Peyer's patch (tissue), 4 donors: Measurements from ENCODE around the gene THUMPD2. TPM values are rescaled to one million over a fixed set of nuclear protein-coding genes. Genes with fewer than 3 reads are reported as not detected.

Experiments
- DNase-seq, 3 donors: peaks; one replicate each; pipeline ENCODE4 v3.0.0-alpha.2; 2017 to 2019
- H3K27ac ChIP-seq, 4 donors: fragments of 200-600 bp; sonication (generic); one replicate each; pipeline ENCODE4 v1.5.1; 2016 to 2019
- H3K27me3 ChIP-seq, 2 donors: fragments of 200-600 bp; sonication (generic); one replicate each; pipeline ENCODE4 v1.5.1; 2019
- H3K36me3 ChIP-seq, 3 donors: fragments of 200-600 bp; sonication (generic); one replicate each; pipeline ENCODE4 v1.5.1; 2016 to 2019
- H3K4me1 ChIP-seq, 4 donors: fragments of 200-600 bp; sonication (generic); one replicate each; pipeline ENCODE4 v1.5.1; 2016 to 2019
- H3K4me3 ChIP-seq, 4 donors: fragments of 200-600 bp; sonication (generic); 1 replicate in 3 of 4; 2 replicates in 1 of 4; pipeline ENCODE4 v1.5.1; 2016 to 2019; ENCODE audit warnings: mild to moderate bottlenecking in 1 of 4
- H3K9me3 ChIP-seq, 4 donors: fragments of 200-600 bp; sonication (generic); one replicate each; pipeline ENCODE4 v1.5.1; 2016 to 2019; ENCODE audit warnings: mild to moderate bottlenecking in 1 of 4
- CTCF ChIP-seq, 6 experiments: fragments of 450-650 bp in 4 of 6; fragments of 200-600 bp in 2 of 6; sonication (generic) in 1 of 6; IDR thresholded peaks; one replicate each; pipeline ENCODE4 v1.5.1; 2017 to 2019; ENCODE audit warnings: antibody characterized with exemption in 6 of 6, mild to moderate bottlenecking in 3 of 6, moderate library complexity in 1 of 6
- POLR2A ChIP-seq, 2 donors: fragments of 450-650 bp; IDR thresholded peaks; one replicate each; pipeline ENCODE4 v1.5.1; 2017; ENCODE audit warnings: antibody characterized with exemption in 2 of 2, mild to moderate bottlenecking in 2 of 2, moderate library complexity in 2 of 2
- total RNA-seq, 4 donors: library from RNA; depleted of rRNA; stranded (reverse); fragments of >200 nt; gene quantifications; one replicate each; pipeline ENCODE4 v1.1.0, GENCODE V29; 2016

The THUMPD2 gene
- total RNA-seq, 4 donors from 2014 or later = 14.2 to 19.8 (median 16.0) TPM

- no peak overlapping the region for H3K27ac ChIP-seq
- no peaks in the 10 kb centered on the region for H3K27me3 ChIP-seq
- H3K36me3 ChIP-seq = peaks cover 0 to 50% (median 7%) of the 10 kb centered on the region in 3 donors
- no peak overlapping the region for H3K4me3 ChIP-seq
- TF ChIP-seq CTCF (IDR thresholded peaks at IDR 0.05) (no peak), POLR2A (IDR thresholded peaks at IDR 0.05) (no peak)
- no peak for DNase-seq
- no peaks in the 10 kb centered on the region for H3K4me1 ChIP-seq
- no peaks in the 10 kb centered on the region for H3K9me3 ChIP-seq
These were observed 42.4 kb downstream of the THUMPD2 start for GRCh38 chr2:39736640-39737039.

GRCh38 chr2:39735648-39736047, 43.4 kb downstream of the THUMPD2 start:
- no peak overlapping the region for H3K27ac ChIP-seq
- H3K36me3 ChIP-seq = peaks cover 0 to 40% (median 7%) of the 10 kb centered on the region in 3 donors
- H3K27me3 ChIP-seq = no peaks in the 10 kb centered on the region
- no peaks in the 10 kb centered on the region for H3K4me1 ChIP-seq
- DNase-seq = no peak
- no peak overlapping the region for H3K4me3 ChIP-seq
- H3K9me3 ChIP-seq = no peaks in the 10 kb centered on the region
- TF ChIP-seq POLR2A (IDR thresholded peaks at IDR 0.05) (no peak), CTCF (IDR thresholded peaks at IDR 0.05) (no peak)

GRCh38 chr2:39734445-39734844, 44.6 kb downstream of the THUMPD2 start:
- DNase-seq = no peak
- Histone ChIP-seq H3K4me1 (no peaks in the 10 kb centered on the region), H3K36me3 (peaks cover 0 to 28% (median 7%) of the 10 kb centered on the region in 3 donors), H3K4me3 (no peak overlapping the region), H3K27ac (no peak overlapping the region), H3K9me3 (no peaks in the 10 kb centered on the region), H3K27me3 (no peaks in the 10 kb centered on the region)
- TF ChIP-seq CTCF (IDR thresholded peaks at IDR 0.05) (no peak), POLR2A (IDR thresholded peaks at IDR 0.05) (no peak)

GRCh38 chr2:39733070-39733674, 45.9 kb downstream of the THUMPD2 start:
- DNase-seq = no peak
- Histone ChIP-seq H3K36me3 (peaks cover 0 to 22% (median 7%) of the 10 kb centered on the region in 3 donors), H3K27me3 (no peaks in the 10 kb centered on the region), H3K4me3 (no peak overlapping the region), H3K4me1 (no peaks in the 10 kb centered on the region), H3K9me3 (no peaks in the 10 kb centered on the region), H3K27ac (no peak overlapping the region)
- no peak for TF ChIP-seq POLR2A (IDR thresholded peaks at IDR 0.05)
- TF ChIP-seq CTCF (IDR thresholded peaks at IDR 0.05) = no peak

GRCh38 chr2:39732482-39732881, 46.6 kb downstream of the THUMPD2 start:
- Histone ChIP-seq H3K27ac (no peak overlapping the region), H3K9me3 (no peaks in the 10 kb centered on the region), H3K36me3 (peaks cover 0 to 22% (median 7%) of the 10 kb centered on the region in 3 donors), H3K4me1 (no peaks in the 10 kb centered on the region), H3K4me3 (no peak overlapping the region), H3K27me3 (no peaks in the 10 kb centered on the region)
- DNase-seq = no peak
- TF ChIP-seq POLR2A (IDR thresholded peaks at IDR 0.05) (no peak), CTCF (IDR thresholded peaks at IDR 0.05) (no peak)
